HG03558 (cell line): ENCODE results near the gene TMEM256.

ENCODE experiments used
- ATAC-seq: cut with Tn5 transposase; IDR thresholded peaks from one replicate; pipeline ENCODE4 v1.9.1; 2021; ENCODE audit warnings: moderate number of reproducible peaks; ENCODE audit not compliant: unreplicated experiment; ENCODE audit errors: extremely low read depth

Gene TMEM256

DNA sequence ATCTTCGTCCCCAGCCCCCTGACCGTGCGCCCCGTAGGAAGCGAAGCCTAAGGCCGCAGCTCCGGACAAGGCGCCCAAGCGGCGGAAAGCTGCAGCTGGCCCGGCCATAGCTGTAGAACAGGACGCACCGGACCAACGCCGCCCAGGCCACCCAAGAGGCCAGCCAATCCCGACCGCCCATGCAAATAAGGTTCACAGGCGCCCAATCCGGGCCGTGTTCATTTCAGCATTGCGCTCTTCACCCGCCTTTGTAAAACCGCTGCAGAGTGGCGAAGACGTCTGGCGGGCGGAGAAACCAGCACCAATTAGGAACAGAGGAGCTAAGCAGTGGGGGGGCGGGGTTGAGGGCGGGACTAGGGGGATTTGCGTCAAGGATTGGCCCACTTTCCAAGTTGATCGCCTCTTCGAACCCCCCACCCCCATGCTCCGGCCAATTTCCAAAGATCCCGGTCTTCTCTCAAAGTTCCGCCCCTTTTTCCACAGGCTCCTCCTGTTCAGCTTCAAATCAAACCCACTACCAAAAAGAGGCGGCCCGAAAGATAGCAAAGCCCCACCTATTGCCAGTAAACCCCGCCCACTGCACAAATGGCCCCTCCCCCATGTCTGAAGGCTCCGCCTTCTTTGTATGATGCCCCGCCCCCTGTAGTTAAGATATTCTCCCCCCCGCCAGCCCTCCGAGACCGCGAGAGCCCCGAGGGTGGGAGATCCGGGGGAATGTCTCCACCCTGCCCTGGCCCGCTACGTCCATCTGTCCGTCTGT, at the start of gene TMEM256:
Gene TMEM256 (minus strand): TSS at position 121 of the 760 bp plus-strand sequence. CDS start 13 bp downstream, at position 108.
- ATAC-seq: peak; percentile 76

DNA sequence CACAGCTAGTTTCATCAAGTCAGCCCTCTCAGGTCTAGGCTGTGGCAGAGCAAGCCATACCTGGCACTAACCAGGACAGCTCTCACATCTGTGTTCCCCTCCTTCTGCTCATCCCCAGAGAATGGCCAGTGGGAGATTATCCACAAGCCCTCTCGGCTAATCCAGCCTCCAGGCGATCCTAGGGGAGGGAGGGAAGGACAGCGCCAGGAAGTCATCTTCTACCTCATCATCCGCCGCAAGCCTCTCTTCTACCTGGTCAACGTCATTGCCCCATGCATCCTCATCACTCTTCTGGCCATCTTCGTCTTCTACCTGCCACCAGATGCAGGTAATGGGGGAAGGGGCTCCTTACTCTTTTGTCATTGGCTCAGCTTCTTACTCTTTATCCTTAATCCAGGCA, 44.6 kb upstream of the TMEM256 start:
- ATAC-seq: no peak

DNA sequence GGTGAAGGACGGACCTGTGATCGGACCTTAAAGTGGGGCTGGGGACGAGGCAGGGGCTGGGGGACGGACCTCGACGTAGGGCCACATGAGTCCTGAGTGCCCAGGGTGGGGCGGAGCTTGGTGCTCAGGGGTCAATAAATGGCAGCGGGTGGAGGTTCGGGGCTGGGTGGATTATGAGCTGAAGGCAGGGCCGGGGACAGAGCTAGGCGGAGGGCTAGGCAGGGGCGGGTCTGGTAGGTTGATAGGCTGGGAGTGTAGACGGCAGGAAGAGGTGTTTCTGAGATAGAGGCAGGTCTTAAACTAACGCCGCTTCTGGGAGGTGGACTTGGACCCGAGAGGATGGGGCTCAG, 41.7 kb upstream of the TMEM256 start:
- no peak for ATAC-seq

DNA sequence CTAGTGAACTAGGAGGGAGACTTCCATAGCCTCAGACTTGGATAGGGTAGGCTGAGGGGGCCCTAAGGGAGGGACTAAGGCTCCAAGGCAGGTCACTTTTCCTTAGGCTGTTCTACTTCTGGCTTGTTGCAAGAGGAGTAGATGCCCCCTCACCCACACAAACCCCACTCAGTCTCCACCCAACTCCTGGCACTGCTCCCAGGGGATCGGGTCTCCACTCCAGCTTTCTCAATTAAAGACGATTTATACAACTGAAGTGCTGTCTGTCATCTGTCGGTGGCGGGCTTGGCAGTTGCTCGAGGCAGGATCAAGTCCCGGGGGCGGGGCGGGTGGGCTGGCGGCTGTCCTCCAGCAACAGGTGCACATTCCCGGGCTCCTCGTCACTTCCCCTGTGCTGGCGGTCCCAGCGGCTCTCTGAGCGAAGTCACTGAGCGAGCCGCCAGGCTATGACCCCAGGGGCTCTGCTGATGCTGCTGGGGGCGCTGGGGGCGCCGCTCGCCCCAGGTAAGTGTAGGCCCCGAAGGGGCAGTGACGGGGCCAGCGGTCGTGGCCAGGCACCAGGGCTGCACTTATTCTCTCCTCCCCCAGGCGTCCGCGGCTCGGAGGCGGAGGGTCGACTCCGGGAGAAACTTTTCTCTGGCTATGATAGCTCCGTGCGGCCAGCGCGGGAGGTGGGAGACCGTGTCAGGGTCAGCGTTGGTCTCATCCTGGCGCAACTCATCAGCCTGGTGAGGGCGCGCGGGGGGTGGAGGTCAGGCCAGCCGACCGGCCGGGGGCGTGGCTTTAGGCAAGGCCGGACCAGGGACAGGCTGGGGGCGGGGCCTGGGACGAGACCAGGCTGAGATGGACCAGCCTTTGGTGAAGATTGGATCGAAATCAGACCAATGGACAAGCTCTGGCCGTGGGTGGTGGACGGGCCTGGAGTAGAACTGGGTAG, 41.1 kb upstream of the TMEM256 start, which contains the start of gene CHRNB1:
Gene CHRNB1 (plus strand): TSS at position 380 of the 937 bp plus-strand sequence. CDS start 67 bp downstream, at position 447.
- no peak for ATAC-seq

DNA sequence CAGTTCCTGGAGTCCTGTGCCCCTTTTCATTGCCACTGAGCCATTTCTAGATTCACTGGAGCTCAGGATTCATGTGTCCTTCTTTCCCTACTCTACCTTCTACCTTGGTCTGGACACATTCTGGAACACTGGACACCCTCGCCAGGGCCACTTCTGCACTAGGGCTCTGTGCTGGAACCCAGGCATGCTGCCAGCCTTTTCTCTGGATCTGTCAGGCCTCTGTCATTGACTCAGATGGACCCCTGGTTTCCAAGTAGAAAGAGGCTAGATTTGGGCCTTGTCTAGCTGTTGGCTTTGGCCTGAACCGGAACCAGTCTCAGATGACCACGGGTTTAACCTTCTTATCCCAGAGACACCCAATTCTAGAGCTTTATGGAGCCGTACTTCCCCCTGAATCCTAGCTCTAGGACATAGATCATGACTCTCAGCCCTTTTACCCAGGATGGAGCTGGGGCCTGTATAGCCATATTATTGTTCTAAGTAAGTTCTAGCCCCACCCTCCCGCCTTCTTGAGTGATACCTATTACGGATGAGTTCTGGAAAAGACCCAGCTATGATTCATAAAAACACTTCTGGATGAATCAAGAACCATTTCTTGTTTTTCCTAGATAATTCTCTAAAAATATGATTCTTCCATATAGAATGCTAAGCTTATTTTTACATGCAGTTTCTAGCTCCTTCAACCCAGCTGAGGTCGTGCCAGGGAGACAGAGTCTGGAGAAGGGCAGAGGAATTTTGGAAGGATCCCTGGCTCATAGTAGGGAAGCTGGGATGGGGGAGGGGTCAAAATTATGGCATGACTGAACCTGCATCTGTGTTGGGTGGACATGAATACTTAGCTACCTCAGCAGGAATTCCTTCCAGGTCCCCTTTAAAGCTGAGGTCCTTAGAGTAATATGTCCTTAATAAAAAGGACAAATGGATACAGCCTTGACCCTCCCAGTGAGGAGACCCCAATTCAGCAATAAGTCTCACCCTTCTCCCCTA, 39.9 kb upstream of the TMEM256 start:
- no peak for ATAC-seq

DNA sequence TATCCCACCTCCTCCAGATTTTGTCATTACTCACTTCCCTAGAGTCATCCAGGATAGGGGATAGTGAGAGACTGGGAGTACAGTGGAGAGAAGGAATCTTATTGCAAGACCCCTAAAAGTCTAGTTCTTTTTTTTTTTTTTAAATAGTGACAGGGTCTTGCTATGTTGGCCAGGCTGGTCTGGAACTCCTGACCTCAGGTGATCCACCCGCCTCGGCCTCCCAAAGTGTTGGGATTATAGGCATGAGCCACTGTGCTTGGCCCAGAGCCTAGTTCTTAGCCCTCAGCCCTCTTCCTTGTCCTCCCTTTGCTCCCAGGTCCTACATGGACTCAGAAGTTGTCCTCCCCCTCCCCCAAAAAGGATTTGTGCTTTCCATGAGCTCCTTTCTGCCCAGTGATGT, 38.2 kb upstream of the TMEM256 start:
- no peak for ATAC-seq

DNA sequence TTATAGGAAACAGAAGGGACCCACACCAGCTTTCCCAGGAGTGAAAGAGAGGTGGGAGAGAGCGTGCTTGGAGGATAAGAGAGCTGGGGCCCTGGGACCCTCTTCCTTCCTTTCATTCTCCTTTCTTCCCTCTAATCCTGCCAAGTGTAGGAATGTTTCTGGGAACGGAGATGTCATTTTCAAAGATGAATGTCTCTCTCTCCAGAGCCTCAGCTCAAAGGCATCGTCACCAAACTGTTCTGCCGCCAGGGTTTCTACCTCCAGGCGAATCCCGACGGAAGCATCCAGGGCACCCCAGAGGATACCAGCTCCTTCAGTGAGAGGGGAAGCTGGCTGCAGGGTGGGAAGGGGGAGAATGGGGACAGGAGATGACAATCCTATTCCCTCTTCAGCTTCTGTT, 37.4 kb upstream of the TMEM256 start:
- no peak for ATAC-seq

DNA sequence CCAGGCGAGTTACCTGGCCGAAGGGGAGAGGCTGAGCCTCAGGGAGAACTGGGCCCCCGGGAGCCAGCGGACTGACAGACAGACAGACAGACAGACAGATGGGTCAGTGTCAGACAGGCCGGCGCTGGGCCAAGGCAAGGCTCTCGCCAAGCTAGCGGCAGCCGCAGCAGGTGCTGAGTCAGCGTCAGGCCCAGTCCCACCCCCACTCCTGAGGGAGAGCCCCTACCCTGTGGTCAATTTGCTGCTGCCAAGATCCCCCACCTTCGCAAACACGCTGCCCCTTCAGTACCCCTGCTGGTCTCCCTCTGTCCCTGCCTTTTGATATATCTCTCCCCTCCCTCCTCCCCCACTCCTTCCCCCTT, 36.9 kb upstream of the TMEM256 start:
- ATAC-seq: no peak

DNA sequence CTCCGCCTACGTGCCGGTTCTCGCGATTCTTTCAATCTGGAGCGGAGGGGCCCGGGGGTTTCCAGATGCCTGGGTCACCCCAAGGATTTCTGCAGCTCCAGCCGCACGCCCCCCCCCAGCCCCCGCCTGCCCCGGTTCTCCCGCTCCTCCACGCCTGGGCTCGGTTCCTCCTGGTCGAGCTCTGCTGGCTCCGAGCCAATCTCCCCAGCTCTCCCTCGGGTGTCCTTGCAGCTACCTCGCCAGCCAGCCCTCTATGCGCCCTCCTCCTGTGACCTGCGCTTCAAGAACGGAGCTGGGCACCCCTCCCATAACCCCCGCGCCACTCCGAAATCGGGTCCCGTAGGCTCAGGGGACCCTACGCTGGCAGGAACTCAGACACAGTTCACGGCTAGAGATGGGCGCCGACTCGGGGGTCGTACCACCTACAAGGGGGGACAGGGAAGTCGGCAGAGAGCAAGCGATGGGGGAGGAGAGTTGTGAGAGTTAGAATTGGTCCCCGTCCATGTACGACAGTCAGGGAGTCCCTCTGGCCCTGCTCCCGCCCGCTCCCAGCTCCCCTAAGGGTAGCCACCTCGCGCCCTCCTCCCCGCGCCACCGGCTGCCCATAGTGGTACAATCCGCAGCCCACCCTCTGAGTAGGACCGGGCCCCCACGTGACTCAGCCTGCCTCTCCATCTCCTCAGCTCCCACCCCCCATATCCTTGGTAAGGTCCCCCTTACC, 36.4 kb upstream of the TMEM256 start:
- no peak for ATAC-seq

DNA sequence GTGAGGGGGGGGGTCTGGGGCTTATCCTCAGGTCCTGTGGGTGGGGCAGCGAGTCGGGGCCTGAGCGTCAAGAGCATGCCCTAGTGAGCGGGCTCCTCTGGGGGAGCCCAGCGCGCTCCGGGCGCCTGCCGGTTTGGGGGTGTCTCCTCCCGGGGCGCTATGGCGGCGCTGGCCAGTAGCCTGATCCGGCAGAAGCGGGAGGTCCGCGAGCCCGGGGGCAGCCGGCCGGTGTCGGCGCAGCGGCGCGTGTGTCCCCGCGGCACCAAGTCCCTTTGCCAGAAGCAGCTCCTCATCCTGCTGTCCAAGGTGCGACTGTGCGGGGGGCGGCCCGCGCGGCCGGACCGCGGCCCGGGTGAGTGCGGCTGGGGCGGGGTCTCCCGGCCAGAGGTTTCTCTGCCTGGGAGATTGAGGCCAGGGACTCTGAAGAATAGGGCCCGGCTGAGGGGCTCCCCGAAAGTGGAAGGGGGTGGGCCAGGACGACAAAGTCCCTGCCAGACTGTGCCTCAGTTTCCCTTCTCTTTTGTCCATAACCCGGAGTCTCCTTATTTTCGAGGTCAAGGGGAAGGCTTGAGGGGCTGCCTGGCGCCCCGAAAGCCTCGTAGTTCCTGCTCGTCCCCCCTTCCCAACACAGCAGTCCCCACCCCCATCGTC, 35.7 kb upstream of the TMEM256 start, which contains the start of gene FGF11:
Gene FGF11 (plus strand): TSS at position 51 of the 651 bp plus-strand sequence. CDS start 109 bp downstream, at position 160.
- ATAC-seq: no peak

DNA sequence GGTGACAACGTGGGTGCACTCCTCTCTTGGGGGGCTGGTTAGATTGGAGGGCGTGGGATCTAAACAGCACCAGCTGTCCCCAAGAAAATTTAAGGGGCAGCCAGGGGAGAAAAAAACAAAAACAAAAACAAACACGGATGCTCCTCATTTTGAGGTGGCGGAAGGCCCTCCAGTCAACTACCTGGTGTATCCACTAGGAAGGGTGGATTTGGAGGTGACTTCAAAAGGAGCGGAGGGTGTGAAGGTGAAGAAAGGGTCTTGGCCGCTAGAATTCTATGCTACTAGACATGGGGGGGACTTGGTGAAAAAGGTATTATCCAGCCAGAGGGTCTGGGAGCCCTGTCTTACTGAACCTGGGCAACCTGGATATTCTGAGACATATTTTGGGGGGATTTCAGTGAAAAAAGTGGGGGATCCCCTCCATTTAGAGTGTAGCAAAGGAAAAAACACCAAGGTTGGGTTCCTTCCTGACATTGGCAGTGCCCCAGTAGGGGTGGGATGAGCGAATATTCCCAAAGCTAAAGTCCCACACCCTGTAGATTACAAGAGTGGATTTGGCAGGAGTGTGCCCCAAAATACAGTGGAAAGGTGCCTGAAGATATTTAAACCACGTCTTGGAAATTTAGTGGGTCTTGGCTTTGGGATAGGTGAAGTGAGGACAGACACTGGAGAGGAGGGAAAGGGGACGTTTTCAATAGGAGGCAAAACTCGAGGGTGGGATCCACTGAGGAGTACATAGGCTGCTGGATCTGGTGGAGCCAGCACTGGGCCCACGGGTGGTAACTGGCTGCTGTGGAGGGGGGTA, 35.0 kb upstream of the TMEM256 start:
- ATAC-seq: no peak

DNA sequence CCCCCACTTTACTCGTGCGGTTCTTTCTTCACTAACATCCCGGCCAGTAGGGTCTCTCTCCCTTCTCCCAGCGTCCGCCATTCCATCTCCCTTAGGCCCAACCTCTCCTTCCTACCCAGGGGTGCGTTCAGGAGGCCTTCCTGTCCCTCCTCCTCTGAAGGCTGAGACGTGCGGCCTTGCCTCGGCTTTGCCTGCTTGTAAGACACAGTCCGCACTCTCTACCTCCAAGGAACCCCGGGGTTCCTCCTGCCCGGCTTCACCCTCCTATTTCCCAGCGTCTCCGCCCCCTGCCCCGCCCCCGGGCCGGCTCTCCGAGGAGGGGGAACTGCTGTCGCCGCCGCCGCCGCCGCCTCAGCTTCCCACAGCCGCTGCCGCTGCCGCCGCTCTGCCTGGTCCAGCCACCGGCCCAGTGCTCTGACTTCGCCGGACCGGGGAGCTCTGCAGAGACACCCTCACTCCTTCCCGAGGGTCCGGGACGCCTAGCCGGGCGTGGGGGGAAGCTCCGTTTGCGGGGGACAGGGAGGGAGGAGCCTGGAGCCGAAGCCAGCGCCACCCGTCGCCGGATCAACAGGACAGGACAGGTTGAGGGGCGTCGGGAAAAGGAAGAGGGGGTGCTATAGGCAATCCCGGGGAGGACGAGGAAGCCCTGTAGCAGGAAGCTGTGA, 34.2 kb upstream of the TMEM256 start:
- no peak for ATAC-seq

DNA sequence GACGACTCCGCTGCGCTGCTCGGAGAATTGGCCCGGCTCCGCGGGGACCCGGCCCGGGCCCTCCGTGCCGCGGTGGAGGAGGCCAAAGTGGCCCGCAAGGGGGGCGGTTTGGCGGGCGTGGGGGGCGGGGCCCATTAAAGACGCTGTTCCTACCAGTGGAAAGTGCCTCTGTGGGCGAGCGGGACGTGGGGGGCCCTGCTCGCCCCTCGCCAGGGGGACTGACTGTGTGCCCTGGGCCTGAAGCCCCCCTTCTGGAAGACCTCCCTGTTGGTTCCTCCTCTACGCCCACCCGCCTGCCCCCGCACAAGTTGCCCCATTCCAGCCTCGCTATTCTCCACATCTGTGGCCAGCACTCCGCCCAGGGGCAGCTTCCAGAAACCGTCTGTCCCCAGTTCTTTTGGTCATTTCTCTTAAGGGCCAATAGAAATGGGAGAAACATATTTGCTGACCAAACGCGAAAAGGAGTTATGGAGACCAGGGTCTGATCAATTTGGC, 33.5 kb upstream of the TMEM256 start:
- ATAC-seq: no peak

DNA sequence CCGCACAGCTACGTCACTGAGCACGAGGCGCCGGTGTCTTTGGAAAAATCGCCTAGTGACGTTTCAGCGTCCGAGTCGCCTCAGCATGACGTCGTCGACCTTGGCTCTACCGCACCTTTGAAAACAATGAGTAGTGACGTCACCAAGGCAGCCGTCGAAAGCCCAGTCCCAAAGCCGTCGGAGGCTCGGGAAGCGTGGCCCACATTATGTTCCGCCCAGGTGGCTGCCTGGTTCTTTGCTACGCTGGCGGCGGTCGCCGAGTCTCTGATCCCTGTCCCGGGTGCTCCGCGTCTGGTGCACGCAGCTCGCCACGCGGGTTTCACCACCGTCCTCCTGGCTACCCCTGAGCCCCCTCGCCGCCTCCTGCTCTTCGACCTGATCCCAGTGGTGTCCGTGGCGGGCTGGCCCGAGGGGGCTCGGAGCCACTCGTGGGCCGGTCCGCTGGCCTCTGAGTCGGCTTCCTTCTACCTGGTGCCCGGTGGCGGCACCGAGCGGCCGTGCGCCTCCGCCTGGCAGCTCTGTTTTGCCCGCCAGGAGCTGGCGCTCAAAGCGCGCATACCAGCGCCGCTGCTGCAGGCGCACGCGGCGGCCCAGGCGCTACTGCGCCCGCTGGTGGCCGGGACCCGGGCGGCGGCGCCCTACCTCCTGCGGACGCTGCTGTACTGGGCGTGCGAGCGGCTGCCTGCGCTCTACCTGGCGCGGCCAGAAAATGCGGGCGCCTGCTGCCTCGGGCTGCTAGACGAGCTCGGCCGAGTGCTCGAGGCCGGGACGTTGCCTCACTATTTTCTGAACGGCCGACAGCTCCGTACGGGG, 32.9 kb upstream of the TMEM256 start:
- no peak for ATAC-seq

DNA sequence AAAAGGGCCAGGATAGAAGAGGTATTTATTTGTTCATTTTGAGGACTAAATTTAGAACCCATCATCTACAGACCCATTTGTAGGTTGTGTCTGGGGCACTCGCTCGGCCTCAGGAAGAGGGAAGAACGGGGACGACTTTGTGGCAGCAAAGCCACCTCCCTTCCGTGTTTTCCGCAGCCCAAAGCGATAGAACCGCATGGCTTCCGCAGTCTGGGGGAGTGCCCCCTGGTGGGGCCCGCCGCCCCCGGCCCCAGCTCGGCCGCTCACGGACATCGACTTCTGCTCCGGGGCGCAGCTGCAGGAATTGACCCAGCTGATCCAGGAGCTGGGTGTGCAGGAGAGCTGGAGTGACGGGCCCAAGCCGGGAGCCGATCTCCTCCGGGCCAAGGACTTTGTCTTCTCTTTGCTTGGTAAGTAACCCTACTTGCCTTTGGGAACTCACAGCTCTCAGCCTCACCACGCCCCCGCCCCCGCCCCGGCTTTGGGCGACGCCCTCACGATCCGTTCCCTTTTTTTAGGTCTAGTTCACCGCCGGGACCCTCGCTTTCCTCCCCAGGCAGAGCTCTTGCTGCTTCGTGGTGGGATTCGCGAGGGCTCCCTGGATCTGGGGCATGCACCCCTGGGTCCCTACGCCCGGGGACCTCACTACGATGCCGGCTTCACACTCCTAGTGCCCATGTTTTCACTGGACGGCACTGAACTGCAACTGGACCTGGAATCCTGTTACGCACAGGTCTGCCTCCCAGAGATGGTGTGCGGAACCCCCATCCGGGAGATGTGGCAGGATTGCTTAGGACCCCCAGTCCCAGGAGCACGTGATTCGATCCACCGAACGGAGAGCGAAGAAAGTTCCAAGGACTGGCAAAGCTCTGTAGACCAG, 32.0 kb upstream of the TMEM256 start:
- no peak for ATAC-seq

DNA sequence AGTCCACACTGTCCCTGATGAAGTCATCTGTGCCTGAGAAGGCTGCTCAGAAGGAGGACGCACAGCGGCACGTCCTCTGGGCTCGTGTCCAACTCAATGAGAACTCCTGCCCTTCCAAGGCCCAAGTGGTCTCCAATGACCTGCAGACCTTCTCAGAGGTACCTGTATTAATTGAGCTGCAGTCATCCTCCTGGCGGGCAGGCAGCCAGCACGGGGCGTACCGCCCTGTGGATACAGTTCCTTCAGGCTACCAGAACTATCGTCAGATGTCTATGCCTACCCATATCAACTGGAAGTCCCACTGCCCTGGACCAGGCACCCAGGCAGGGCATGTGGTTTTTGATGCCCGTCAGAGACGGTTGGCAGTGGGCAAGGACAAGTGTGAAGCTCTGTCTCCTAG, 28.4 kb upstream of the TMEM256 start:
- no peak for ATAC-seq
